SKM-1 treated with dmso at 0.1 percent for 144 hours (cell line): ENCODE data around the gene VIM.

Source experiments
- DNase-seq: peaks from one replicate; lab custom pipeline; 2025; ENCODE audit not compliant: unreplicated experiment; lab: John Stamatoyannopoulos, UW

Gene VIM

DNA sequence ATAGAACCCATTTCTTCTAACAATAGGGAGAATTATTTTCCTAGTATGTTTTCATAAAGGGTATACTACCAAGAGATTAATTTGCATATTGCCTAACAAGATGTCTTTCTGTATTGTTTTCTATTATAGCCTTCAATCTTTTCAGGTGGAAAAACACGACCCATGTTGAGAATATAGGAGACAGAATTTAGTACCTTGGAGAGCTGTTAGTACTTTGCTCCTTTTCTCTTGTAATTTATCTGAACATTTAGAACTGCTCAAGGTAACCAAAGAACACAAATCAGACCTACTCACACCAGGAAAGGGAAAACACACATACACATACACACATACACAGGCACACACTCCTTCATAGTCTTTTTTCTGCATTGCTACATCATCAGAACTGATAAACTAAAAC is 18.7 kb upstream of the VIM start:
- DNase-seq: no peak

- DNase-seq: no peak
Measured at GRCh38 chr10:17209881-17210280, 18.2 kb upstream of the VIM start.

DNA sequence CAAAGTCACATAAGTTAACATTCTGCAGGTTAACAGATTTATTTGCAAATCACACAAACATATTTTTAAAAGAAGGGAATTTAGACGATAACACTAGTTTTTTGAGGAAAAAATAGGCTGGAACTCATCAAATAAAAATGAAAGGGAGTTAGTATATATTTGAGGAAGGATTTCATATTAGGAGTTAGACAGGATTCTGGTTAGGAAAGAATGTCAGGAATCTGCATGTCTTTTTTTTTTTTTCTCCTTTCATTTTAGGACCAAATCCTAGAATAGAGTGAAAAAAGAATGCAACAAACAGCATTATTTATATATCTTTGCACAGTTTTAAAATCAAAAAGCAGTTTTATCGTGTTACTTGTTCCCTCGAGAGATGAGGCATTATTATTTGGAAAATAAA is 17.7 kb upstream of the VIM start:
- no peak for DNase-seq

- peak; percentile 28 for DNase-seq
Measured at GRCh38 chr10:17212802-17213221, 15.2 kb upstream of the VIM start.

DNA sequence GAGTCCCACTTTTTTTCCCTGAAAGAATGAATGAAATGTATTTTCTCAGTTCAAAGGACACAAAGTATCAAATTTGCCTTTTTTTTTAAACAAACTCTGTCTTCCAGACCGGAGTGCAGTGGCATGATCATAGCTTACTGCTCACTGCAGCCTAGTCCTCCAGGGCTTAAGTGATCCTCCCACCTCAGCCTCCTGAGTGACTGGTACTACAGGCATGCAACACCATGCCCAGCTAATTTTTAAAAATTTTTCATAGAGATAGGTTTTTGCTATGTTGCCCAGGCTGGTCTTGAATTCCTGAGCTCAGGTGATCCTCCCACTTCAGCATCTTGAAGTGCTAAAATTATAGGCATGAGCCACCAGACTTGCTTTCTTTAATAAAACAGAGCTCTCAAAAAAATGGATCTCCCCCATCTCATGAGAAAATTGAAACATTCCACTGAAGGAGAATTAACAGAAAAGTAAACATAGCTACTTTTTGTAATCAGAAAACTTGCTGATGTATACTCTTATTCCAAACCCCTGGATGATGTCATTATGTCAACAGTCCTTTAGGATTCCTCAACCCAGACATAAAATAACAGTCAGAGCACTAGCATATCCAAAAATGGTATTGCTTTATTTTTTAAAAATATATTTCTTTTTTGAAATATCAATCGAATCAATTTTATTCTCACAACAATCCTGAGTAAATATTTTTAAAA is 14.2 kb upstream of the VIM start:
- no peak for DNase-seq

DNA sequence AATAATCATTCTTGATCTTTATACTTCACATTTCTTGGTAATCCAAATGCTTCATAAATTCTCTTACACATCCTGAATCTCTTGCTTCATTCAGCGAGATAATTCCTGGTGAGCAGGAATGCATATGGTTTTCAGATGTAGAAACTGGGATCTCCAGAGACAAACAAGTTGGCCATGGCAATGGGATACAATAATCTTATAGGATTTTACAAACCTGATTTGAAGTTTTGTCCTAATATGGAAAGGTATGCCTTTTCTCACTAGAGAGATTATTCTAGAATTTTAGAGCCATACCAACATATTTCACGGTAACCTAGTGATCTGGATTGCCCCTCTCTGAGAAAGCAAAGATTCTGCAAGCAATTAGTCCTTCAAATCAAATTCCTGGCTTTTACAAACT is 13.5 kb upstream of the VIM start:
- DNase-seq: no peak

DNA sequence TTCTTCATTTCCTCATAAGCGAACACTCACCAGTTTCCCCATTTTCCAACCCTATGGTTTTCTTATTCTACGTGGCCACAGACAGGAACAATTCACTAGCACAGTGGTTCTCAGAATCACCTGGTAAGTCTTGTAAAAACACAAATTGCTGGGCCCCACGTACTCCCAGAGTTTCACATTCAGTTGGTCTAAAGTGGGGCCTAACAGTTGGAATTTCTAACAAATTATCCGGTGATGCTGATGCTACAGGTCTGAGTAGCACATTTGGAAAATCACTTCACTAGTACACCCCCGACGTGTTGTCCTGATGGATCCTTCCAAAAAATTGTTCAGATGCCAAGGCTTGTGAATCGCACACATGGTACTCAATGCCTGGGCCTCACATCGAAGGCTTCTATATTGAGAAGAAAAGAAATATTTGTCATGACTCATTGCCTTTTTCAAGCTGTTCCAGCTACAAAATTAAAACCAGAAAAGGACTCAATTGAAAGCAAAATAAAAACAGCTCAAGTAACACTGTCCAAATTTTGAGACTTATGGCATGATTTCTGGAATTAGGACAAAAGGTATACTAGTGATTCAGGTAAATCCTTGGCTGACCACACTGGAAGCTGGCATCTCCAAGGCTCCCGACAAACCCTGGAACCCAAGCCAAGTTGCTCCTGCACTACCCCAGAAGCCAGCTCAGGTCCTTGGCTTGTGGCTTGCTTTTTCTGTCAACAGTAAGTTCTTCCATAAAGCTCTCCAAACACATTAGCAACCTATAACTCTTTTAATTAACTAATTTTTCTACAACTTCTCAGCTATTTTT is 12.9 kb upstream of the VIM start:
- no peak for DNase-seq

- DNase-seq: no peak
Measured at GRCh38 chr10:17215782-17216122, 12.3 kb upstream of the VIM start.

GRCh38 chr10:17216217-17216900 is 11.7 kb upstream of the VIM start:
- peak; percentile 92 for DNase-seq

DNA sequence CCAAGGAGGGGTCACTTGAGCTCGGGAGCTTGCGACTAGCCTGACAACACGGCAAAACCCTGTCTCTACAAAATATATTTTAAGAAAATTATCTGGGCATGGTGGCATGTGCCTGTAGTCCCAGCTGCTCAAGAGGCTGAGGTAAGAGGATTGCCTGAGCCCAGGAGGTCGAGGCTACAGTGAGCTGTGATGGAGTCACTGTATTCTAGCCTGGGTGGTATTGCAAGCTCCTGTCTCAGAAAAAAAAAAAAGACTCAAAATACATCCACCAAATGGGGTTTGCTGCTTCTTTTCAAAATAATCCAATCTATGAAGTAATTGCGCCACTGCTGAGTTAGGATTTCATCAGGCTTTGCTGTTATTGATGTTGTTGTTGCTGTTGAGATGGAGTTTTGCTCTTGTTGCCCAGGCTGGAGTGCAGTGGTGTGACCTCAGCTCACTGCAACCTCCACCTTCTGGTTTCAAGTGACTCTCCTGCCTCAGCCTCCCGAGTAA is 11.1 kb upstream of the VIM start:
- no peak for DNase-seq

DNA sequence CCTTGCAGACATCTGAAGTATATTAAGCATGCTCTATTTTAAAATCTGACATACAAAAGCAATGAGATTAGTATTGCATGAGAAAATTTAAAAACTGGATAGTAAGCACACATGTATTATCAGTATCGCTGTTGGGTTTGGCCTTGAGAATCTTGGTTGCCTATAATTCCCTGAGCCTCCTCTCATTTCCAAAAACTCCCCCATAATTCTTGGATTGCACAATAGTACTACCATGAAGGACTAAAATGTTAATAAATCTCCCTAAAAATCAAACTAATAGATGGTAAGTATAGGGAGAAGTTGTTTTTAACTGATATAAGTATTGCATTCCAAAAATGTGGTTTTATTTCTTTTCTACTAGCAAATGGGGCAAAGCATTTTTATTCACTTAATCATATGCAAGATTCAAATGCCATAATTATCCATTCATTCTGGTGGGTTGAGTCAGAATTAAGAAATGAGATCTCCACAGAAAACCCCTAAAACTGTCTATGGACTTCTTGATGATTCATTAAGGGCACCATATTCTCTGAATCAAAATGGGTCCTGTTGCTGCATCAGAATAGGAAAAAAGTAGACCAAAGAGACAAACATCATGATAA is 10.3 kb upstream of the VIM start:
- DNase-seq: no peak

- no peak for DNase-seq
Measured at GRCh38 chr10:17219024-17219423, 9.0 kb upstream of the VIM start.

- DNase-seq: no peak
Measured at GRCh38 chr10:17220652-17221100, 7.4 kb upstream of the VIM start.

- no peak for DNase-seq
Measured at GRCh38 chr10:17222329-17222728, 5.7 kb upstream of the VIM start.

GRCh38 chr10:17225808-17226207 is 2.2 kb upstream of the VIM start:
- DNase-seq: no peak

- DNase-seq: no peak
Measured at GRCh38 chr10:17226891-17227303, 1.1 kb upstream of the VIM start.

- DNase-seq: no peak
Measured at GRCh38 chr10:17227367-17228090, 512 bp upstream of the VIM start.

- no peak for DNase-seq
Measured at GRCh38 chr10:17229016-17229716, 1.1 kb downstream of the VIM start.

DNA sequence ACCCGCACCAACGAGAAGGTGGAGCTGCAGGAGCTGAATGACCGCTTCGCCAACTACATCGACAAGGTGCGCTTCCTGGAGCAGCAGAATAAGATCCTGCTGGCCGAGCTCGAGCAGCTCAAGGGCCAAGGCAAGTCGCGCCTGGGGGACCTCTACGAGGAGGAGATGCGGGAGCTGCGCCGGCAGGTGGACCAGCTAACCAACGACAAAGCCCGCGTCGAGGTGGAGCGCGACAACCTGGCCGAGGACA is 1.6 kb downstream of the VIM start:
- no peak for DNase-seq

GRCh38 chr10:17229967-17230682 is 2.1 kb downstream of the VIM start:
- peak; percentile 75 for DNase-seq
